GM12878 (cell line): Measurements from ENCODE around the gene INHBC. TPM values are rescaled to one million over a fixed set of nuclear protein-coding genes. Genes with fewer than 3 reads are reported as not detected.

Experiments
- ATAC-seq: fragments of 200-7000 bp; cut with Tn5 transposase; 3 replicates; pipeline ENCODE4 v1.9.1; 2020; ENCODE audit warnings: mild to moderate bottlenecking, moderate library complexity
- BruUV-seq: library from RNA; stranded (reverse); fragments of 400-500 nt; replicated peaks from 2 replicates; lab custom pipeline; 2021; lab: Mats Ljungman, UMichigan
- CTCF ChIA-PET: fragments of 300-600 bp; sonication (Branson Sonifier 250); formaldehyde crosslinking; extraction: SDS; loops from one replicate; lab custom pipeline; 2021; ENCODE audit warnings: inconsistent platforms; lab: Yijun Ruan, JAX
- POLR2A ChIA-PET: fragments of 350-600 bp; formaldehyde crosslinking; extraction: SDS; loops from one replicate; lab custom pipeline; 2021; ENCODE audit warnings: inconsistent platforms; lab: Charles Lee
- RAD21 ChIA-PET: fragments of 300-600 bp; sonication (Branson Sonifier 250); formaldehyde crosslinking; loops from one replicate; lab custom pipeline; 2023; ENCODE audit warnings: antibody characterized with exemption; ENCODE audit not compliant: unreplicated experiment; lab: Charles Lee
- SMC1A ChIA-PET: fragments of 300-600 bp; sonication (Branson Sonifier 250); formaldehyde crosslinking; loops from one replicate; lab custom pipeline; 2023; ENCODE audit not compliant: unreplicated experiment, uncharacterized antibody; lab: Charles Lee
- DNase-seq: peaks from one replicate; pipeline ENCODE4 v3.0.0-alpha.2; 2011; ENCODE audit warnings: low read depth, low spot score
- FAIRE-seq: peaks from 3 replicates; lab custom pipeline; 2011; peaks lifted over from hg19 to GRCh38; lab: Jason Lieb, UNC
- H2AFZ ChIP-seq: 2 replicates; pipeline ENCODE4 v1.6.0; 2011; ENCODE audit warnings: low read depth, low read length, control low read depth; ENCODE audit not compliant: control insufficient read depth
- H3K27ac ChIP-seq: 2 replicates; pipeline ENCODE4 v1.5.1; 2011; ENCODE audit warnings: control low read depth; ENCODE audit not compliant: control insufficient read depth, insufficient read depth
- H3K27me3 ChIP-seq, 2 experiments: replicated peaks in 1 of 2; 2 replicates each; pipeline versions ENCODE4 v1.6.0 to v1.6.1; 2011; ENCODE audit warnings: low read length in 1 of 2; ENCODE audit not compliant: control insufficient read depth in 2 of 2, insufficient read depth in 2 of 2
- H3K36me3 ChIP-seq, 2 experiments: 2 replicates each; pipeline ENCODE4 v1.5.1; 2011; ENCODE audit warnings: low read length in 1 of 2; ENCODE audit not compliant: control insufficient read depth in 2 of 2, insufficient read depth in 2 of 2
- H3K4me1 ChIP-seq: 2 replicates; pipeline ENCODE4 v1.6.1; 2011; ENCODE audit warnings: mild to moderate bottlenecking, low read length, moderate library complexity, mixed read lengths; ENCODE audit not compliant: control insufficient read depth, insufficient read depth
- H3K4me2 ChIP-seq: 2 replicates; pipeline ENCODE4 v1.6.0; 2011; ENCODE audit warnings: control low read depth; ENCODE audit not compliant: control insufficient read depth, insufficient read depth
- H3K4me3 ChIP-seq: fragments of 200-600 bp; sonication (generic); 2 replicates; pipeline ENCODE4 v1.5.1; 2016
- H3K79me2 ChIP-seq: 2 replicates; pipeline ENCODE4 v1.6.0; 2011; ENCODE audit warnings: low read length; ENCODE audit not compliant: control insufficient read depth, insufficient read depth
- H3K9ac ChIP-seq: 2 replicates; pipeline ENCODE4 v1.8.0; 2011; ENCODE audit warnings: low read length, control low read depth, mixed read lengths; ENCODE audit not compliant: control insufficient read depth, insufficient read depth
- H3K9me3 ChIP-seq: replicated peaks from 3 replicates; pipeline ENCODE4 v1.5.1; 2011; ENCODE audit warnings: mild to moderate bottlenecking, low read length; ENCODE audit not compliant: control insufficient read depth, insufficient read depth
- H4K20me1 ChIP-seq: 2 replicates; pipeline ENCODE4 v1.6.0; 2011; ENCODE audit not compliant: control insufficient read depth, insufficient read depth
- CHD2 ChIP-seq: IDR thresholded peaks from 2 replicates; pipeline ENCODE4 v1.6.1; 2011; ENCODE audit warnings: low read depth, low read length, improper control_type of control experiment, borderline replicate concordance
- CHD4 ChIP-seq: fragments of 200-600 bp; sonication (generic); IDR thresholded peaks from 2 replicates; pipeline ENCODE4 v1.6.1; 2016; ENCODE audit warnings: mild to moderate bottlenecking
- HCFC1 ChIP-seq: fragments of 150-350 bp; IDR thresholded peaks from 2 replicates; pipeline ENCODE4 v1.6.1; 2014; ENCODE audit warnings: low read length
- NFXL1 ChIP-seq: fragments of 450-650 bp; IDR thresholded peaks from 2 replicates; pipeline ENCODE4 v1.6.1; 2017; ENCODE audit warnings: antibody characterized with exemption, mild to moderate bottlenecking, borderline replicate concordance
- SREBF1 ChIP-seq: IDR thresholded peaks from 2 replicates; pipeline ENCODE4 v1.6.1; 2012; ENCODE audit warnings: mild to moderate bottlenecking, low read length
- ZNF217 ChIP-seq: fragments of 450-650 bp; IDR thresholded peaks from 2 replicates; pipeline ENCODE4 v1.6.1; 2017; ENCODE audit warnings: antibody characterized with exemption, mild to moderate bottlenecking
- WGBS: methylation state at CpG from one replicate; pipeline ENCODE4 v1.1.6; 2016; ENCODE audit warnings: low lambda C conversion rate; ENCODE audit not compliant: insufficient replicate concordance, insufficient coverage; ENCODE audit errors: missing lambda C conversion rate; 5-methylcytosine and 5-hydroxymethylcytosine counted together
- in situ Hi-C: fragments of 300-500 bp; cut with MboI; formaldehyde crosslinking; loops from 9 replicates; pipeline ENCODE4 v1.14.3; 2018; ENCODE audit warnings: mixed read lengths
- intact Hi-C: fragments of 100-400 bp; cut with micrococcal nuclease; formaldehyde crosslinking; loops from one replicate; pipeline ENCODE4 v1.14.2; 2022; ENCODE audit not compliant: unreplicated experiment
- polyA plus RNA-seq, 11 experiments: library from polyadenylated mRNA; depleted of rRNA in 4 of 11; unstranded in 6 of 11; stranded (reverse) in 5 of 11; fragments of >200 nt; fragmentation: Nextera tagmentation in 4 of 11; fragmentation: Illumina TruSeq in 1 of 11; extraction: Ambion mirVana in 4 of 11; extraction: Trizol in 1 of 11; gene quantifications; 1 replicate in 1 of 11; 2 replicates in 10 of 11; pipeline versions ENCODE4 v1.2.1 to v1.2.3, GENCODE V29; 2011 to 2016; ENCODE audit warnings: inconsistent platforms in 2 of 11, missing spikeins in 2 of 11, low read depth in 1 of 11
- total RNA-seq, 4 experiments: library from RNA; depleted of rRNA in 3 of 4; stranded (reverse); fragments of >200 nt in 3 of 4; fragmentation: Illumina TruSeq in 1 of 4; extraction: Trizol in 1 of 4; gene quantifications; 2 replicates each; pipeline versions ENCODE4 v1.2.1 to v1.2.3, GENCODE V29; 2013 to 2021
- TF ChIP-seq, protein P1 (sequence below): fragments of 450-650 bp; IDR thresholded peaks from 2 replicates; pipeline ENCODE4 v1.6.1; 2017; ENCODE audit warnings: borderline replicate concordance
- TF ChIP-seq, protein P2 (sequence below): IDR thresholded peaks from 2 replicates; pipeline ENCODE4 v1.6.1; 2012; ENCODE audit warnings: low read depth, low read length, improper control_type of control experiment
- TF ChIP-seq, protein P3 (sequence below): IDR thresholded peaks from 2 replicates; pipeline ENCODE4 v1.6.1; 2012; ENCODE audit warnings: improper control_type of control experiment, low read depth, low read length; ENCODE audit not compliant: insufficient replicate concordance
- TF ChIP-seq, protein P4 (sequence below): fragments of 450-650 bp; conservative IDR thresholded peaks from 2 replicates; pipeline ENCODE4 v1.6.1; 2017; ENCODE audit warnings: mild to moderate bottlenecking, moderate library complexity
- TF ChIP-seq, protein P5 (sequence below): fragments of 150-350 bp; IDR thresholded peaks from 2 replicates; pipeline ENCODE4 v1.6.1; 2016; ENCODE audit warnings: low read depth, low read length

The INHBC gene
- total and polyA plus RNA-seq, 10 of the 15 experiments (the other 5 are each of a cell fraction or from before 2014, with no cell fraction given), result 0.04 to 0.22 (median 0.13) TPM; not detected in 5

DNA sequence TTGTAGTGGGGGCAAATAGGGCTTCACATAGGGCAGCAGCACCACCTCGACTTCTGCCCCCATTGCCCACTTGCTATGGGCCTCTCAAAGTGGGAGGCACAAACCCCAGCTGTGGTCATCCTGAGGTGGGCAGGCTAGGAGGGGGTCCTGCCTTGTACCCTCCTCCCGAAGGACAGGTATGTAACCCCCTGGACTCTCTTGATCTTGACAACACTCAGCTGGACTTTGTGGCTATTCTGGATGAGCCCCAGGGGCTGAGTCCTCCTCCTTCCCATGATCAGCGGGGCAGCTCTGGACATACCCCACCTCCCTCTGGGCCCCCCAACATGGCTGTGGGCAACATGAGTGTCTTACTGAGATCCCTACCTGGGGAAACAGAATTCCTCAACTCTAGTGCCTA is 37.1 kb downstream of the INHBC start:
- Histone ChIP-seq H3K4me3 (no peak overlapping the region), H3K36me3 (peaks cover 1 to 33% of the 10 kb centered on the region in 2 experiments), H3K4me2 (no peak overlapping the region), H3K27me3 (no peaks in the 10 kb centered on the region), H3K4me1 (peaks cover 8% of the 10 kb centered on the region), H4K20me1 (no peaks in the 10 kb centered on the region), H2AFZ (no peak overlapping the region), H3K27ac (no peak overlapping the region), H3K9ac (no peak overlapping the region), H3K79me2 (peaks cover 22% of the 10 kb centered on the region), H3K9me3 (no peaks in the 10 kb centered on the region)
- in situ Hi-C loops (no loop called here), intact Hi-C loops (loop anchor here (10.0 kb wide), 1 partner anchor 283 kb away; the partner anchor contains the start of genes CDK4 and MARCHF9)
- no peak for FAIRE-seq
- DNase-seq, result no peak
- no peak for ATAC-seq
- ChIA-PET POLR2A (interaction anchor here (0.9 to 1.0 kb wide), 2 partner anchors 9 to 19 kb away, joined by 3 to 4 read pairs; no protein-coding TSS in a partner anchor), CTCF (interaction anchor here (1.2 to 2.2 kb wide), 3 partner anchors 8 to 10 kb away, joined by 3 to 8 read pairs (median 4); partner anchors contain the start of gene ARHGAP9), SMC1A (interaction anchor here (1.4 kb wide), 1 partner anchor 19 kb away, joined by 3 read pairs; no protein-coding TSS in a partner anchor), RAD21 (interaction anchor here (1.0 kb wide), 1 partner anchor 13 kb away, joined by 3 read pairs; no protein-coding TSS in a partner anchor)
- WGBS, result 90% methylated on average over 3 of the region's 3 CpGs
- BruUV-seq, result no TSS peak
- no peak for TF ChIP-seq SREBF1
- TF ChIP-seq ZNF217, result no peak
- TF ChIP-seq, protein P1, sequence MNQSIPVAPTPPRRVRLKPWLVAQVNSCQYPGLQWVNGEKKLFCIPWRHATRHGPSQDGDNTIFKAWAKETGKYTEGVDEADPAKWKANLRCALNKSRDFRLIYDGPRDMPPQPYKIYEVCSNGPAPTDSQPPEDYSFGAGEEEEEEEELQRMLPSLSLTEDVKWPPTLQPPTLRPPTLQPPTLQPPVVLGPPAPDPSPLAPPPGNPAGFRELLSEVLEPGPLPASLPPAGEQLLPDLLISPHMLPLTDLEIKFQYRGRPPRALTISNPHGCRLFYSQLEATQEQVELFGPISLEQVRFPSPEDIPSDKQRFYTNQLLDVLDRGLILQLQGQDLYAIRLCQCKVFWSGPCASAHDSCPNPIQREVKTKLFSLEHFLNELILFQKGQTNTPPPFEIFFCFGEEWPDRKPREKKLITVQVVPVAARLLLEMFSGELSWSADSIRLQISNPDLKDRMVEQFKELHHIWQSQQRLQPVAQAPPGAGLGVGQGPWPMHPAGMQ, result no peak
- no peak for TF ChIP-seq CHD4
- TF ChIP-seq, protein P2, sequence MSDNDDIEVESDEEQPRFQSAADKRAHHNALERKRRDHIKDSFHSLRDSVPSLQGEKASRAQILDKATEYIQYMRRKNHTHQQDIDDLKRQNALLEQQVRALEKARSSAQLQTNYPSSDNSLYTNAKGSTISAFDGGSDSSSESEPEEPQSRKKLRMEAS, result no peak
- TF ChIP-seq HCFC1, result no peak
- no peak for TF ChIP-seq NFXL1
- TF ChIP-seq CHD2, result no peak
- TF ChIP-seq, protein P3, sequence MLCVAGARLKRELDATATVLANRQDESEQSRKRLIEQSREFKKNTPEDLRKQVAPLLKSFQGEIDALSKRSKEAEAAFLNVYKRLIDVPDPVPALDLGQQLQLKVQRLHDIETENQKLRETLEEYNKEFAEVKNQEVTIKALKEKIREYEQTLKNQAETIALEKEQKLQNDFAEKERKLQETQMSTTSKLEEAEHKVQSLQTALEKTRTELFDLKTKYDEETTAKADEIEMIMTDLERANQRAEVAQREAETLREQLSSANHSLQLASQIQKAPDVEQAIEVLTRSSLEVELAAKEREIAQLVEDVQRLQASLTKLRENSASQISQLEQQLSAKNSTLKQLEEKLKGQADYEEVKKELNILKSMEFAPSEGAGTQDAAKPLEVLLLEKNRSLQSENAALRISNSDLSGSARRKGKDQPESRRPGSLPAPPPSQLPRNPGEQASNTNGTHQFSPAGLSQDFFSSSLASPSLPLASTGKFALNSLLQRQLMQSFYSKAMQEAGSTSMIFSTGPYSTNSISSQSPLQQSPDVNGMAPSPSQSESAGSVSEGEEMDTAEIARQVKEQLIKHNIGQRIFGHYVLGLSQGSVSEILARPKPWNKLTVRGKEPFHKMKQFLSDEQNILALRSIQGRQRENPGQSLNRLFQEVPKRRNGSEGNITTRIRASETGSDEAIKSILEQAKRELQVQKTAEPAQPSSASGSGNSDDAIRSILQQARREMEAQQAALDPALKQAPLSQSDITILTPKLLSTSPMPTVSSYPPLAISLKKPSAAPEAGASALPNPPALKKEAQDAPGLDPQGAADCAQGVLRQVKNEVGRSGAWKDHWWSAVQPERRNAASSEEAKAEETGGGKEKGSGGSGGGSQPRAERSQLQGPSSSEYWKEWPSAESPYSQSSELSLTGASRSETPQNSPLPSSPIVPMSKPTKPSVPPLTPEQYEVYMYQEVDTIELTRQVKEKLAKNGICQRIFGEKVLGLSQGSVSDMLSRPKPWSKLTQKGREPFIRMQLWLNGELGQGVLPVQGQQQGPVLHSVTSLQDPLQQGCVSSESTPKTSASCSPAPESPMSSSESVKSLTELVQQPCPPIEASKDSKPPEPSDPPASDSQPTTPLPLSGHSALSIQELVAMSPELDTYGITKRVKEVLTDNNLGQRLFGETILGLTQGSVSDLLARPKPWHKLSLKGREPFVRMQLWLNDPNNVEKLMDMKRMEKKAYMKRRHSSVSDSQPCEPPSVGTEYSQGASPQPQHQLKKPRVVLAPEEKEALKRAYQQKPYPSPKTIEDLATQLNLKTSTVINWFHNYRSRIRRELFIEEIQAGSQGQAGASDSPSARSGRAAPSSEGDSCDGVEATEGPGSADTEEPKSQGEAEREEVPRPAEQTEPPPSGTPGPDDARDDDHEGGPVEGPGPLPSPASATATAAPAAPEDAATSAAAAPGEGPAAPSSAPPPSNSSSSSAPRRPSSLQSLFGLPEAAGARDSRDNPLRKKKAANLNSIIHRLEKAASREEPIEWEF, result no peak
- TF ChIP-seq, protein P4, sequence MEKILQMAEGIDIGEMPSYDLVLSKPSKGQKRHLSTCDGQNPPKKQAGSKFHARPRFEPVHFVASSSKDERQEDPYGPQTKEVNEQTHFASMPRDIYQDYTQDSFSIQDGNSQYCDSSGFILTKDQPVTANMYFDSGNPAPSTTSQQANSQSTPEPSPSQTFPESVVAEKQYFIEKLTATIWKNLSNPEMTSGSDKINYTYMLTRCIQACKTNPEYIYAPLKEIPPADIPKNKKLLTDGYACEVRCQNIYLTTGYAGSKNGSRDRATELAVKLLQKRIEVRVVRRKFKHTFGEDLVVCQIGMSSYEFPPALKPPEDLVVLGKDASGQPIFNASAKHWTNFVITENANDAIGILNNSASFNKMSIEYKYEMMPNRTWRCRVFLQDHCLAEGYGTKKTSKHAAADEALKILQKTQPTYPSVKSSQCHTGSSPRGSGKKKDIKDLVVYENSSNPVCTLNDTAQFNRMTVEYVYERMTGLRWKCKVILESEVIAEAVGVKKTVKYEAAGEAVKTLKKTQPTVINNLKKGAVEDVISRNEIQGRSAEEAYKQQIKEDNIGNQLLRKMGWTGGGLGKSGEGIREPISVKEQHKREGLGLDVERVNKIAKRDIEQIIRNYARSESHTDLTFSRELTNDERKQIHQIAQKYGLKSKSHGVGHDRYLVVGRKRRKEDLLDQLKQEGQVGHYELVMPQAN, result no peak
- TF ChIP-seq, protein P5, sequence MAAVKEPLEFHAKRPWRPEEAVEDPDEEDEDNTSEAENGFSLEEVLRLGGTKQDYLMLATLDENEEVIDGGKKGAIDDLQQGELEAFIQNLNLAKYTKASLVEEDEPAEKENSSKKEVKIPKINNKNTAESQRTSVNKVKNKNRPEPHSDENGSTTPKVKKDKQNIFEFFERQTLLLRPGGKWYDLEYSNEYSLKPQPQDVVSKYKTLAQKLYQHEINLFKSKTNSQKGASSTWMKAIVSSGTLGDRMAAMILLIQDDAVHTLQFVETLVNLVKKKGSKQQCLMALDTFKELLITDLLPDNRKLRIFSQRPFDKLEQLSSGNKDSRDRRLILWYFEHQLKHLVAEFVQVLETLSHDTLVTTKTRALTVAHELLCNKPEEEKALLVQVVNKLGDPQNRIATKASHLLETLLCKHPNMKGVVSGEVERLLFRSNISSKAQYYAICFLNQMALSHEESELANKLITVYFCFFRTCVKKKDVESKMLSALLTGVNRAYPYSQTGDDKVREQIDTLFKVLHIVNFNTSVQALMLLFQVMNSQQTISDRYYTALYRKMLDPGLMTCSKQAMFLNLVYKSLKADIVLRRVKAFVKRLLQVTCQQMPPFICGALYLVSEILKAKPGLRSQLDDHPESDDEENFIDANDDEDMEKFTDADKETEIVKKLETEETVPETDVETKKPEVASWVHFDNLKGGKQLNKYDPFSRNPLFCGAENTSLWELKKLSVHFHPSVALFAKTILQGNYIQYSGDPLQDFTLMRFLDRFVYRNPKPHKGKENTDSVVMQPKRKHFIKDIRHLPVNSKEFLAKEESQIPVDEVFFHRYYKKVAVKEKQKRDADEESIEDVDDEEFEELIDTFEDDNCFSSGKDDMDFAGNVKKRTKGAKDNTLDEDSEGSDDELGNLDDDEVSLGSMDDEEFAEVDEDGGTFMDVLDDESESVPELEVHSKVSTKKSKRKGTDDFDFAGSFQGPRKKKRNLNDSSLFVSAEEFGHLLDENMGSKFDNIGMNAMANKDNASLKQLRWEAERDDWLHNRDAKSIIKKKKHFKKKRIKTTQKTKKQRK, result no peak
